ENCODE results near the gene ACOX2. TPM values are rescaled to one million over a fixed set of nuclear protein-coding genes. Genes with fewer than 3 reads are reported as not detected.

ACOX2 gene
- total RNA-seq, 1 experiment from 2014 or later, result 3.2 TPM

- H3K4me3 ChIP-seq (ENCODE audit: low read depth in 2 of 2, low read length in 2 of 2), result no peak overlapping the region
- ATAC-seq, result no peak
- intact Hi-C loops (cut with micrococcal nuclease; ENCODE audit: unreplicated experiment), result no loop called here
- no peaks in the 10 kb centered on the region for H3K27me3 ChIP-seq (ENCODE audit: control insufficient read depth, insufficient read depth, low read length)
- CTCF ChIA-PET, result no interaction called here
- POLR2A ChIA-PET, result no interaction called here
- peaks cover 9% of the 10 kb centered on the region for H3K4me1 ChIP-seq (ENCODE audit: control insufficient read depth, insufficient read depth, low read length)
- in situ Hi-C loops (cut with HindIII; ENCODE audit: low pct_unique_long_range_greater_than_20kb, low sequenced_read_pairs), result no loop called here
- 0 out of 2 replicates have a peak, but pooled peaks cover 4% of the 10 kb centered on the region for H3K9me3 ChIP-seq (ENCODE audit: control insufficient read depth, insufficient read depth, low read depth, low read length)
- no TSS peak for BruUV-seq (replicated peaks)
- DNase-seq (ENCODE audit: low read depth, low spot score), result no peak
- no peak overlapping the region for H3K27ac ChIP-seq (ENCODE audit: low read length)
- H3K36me3 ChIP-seq (ENCODE audit: control insufficient read depth, insufficient read depth, low read length), result no peaks in the 10 kb centered on the region
- TF ChIP-seq CTCF (IDR thresholded peaks at IDR 0.05), result no peak
- TF ChIP-seq SIN3A (IDR thresholded peaks at IDR 0.05; ENCODE audit: borderline replicate concordance, insufficient read depth, low read depth, low read length), result no peak
- no peak for TF ChIP-seq TCF7L2 (IDR thresholded peaks at IDR 0.05; ENCODE audit: low read depth, low read length)
- no peak for TF ChIP-seq REST (IDR thresholded peaks at IDR 0.05; ENCODE audit: insufficient read depth in 1 of 2, low read depth in 2 of 2, low read length in 1 of 2)
- no peak for TF ChIP-seq POLR2AphosphoS5 (IDR thresholded peaks at IDR 0.05; ENCODE audit: low read depth, low read length)
Observed at GRCh38 chr3:58459160-58459559, 77.8 kb downstream of the ACOX2 start.

Other genes with a start within 250 kb of the ACOX2 start
- 16.4 TPM for gene RPP14, start 230.9 kb downstream of the ACOX2 start, total RNA-seq (2021; ENCODE audit: unreplicated experiment)
- 7.9 TPM for gene HTD2, start 230.7 kb downstream of the ACOX2 start, total RNA-seq (2021; ENCODE audit: unreplicated experiment)
- gene PXK, start 204.3 kb downstream of the ACOX2 start, total RNA-seq (2021; ENCODE audit: unreplicated experiment), result 14.2 TPM
- gene PDHB, start 103.4 kb downstream of the ACOX2 start, total RNA-seq (2021; ENCODE audit: unreplicated experiment), result 66.6 TPM
- 18.3 TPM for gene KCTD6, start 45.1 kb downstream of the ACOX2 start, total RNA-seq (2021; ENCODE audit: unreplicated experiment)
- 0.08 TPM for gene FAM107A, start 40.2 kb upstream of the ACOX2 start, total RNA-seq (2021; ENCODE audit: unreplicated experiment)
- not detected for gene FAM3D, start 129.6 kb upstream of the ACOX2 start, total RNA-seq (2021; ENCODE audit: unreplicated experiment)